GM12891 (cell line): Measurements from ENCODE around the gene PRPSAP2.

Experiments used
- PAX5 ChIP-seq: IDR thresholded peaks from 2 replicates; pipeline ENCODE4 v1.6.1; 2011; ENCODE audit warnings: low read length, moderate library complexity, mild to moderate bottlenecking; ENCODE audit not compliant: insufficient read depth, severe bottlenecking
- POLR2A ChIP-seq: IDR thresholded peaks from 2 replicates; pipeline ENCODE4 v1.6.1; 2011; ENCODE audit warnings: low read depth, low read length, control low read depth
- POLR2AphosphoS5 ChIP-seq: IDR thresholded peaks from 2 replicates; pipeline ENCODE4 v1.6.1; 2011; ENCODE audit warnings: low read depth, low read length, control low read depth
- POU2F2 ChIP-seq: IDR thresholded peaks from 2 replicates; pipeline ENCODE4 v1.6.1; 2011; ENCODE audit warnings: low read depth, mild to moderate bottlenecking, control low read depth, low read length, moderate library complexity
- SPI1 ChIP-seq: IDR thresholded peaks from 2 replicates; pipeline ENCODE4 v1.6.1; 2011; ENCODE audit warnings: low read depth, low read length, control low read depth
- TAF1 ChIP-seq: IDR thresholded peaks from 2 replicates; pipeline ENCODE4 v1.6.1; 2011; ENCODE audit warnings: low read depth, low read length, control low read depth

- TF ChIP-seq POLR2AphosphoS5 = no peak
- no peak for TF ChIP-seq POLR2A
- no peak for TF ChIP-seq TAF1
- no peak for TF ChIP-seq POU2F2
- no peak for TF ChIP-seq PAX5
- no peak for TF ChIP-seq SPI1
Measured at GRCh38 chr17:18965530-18966236, 107.8 kb downstream of the PRPSAP2 start.
